Mesendoderm (in vitro differentiated cells): ENCODE results near the gene TXNDC16.

Experiments
- DNase-seq: peaks from one replicate; pipeline ENCODE4 v3.0.0; 2013
- H2AK5ac ChIP-seq: 2 replicates; pipeline ENCODE4 v1.6.1; 2013; ENCODE audit warnings: low read length, inconsistent platforms
- H2BK120ac ChIP-seq: 2 replicates; pipeline ENCODE4 v1.6.1; 2013; ENCODE audit warnings: low read depth, mild to moderate bottlenecking, low read length, moderate library complexity, mixed read lengths
- H2BK15ac ChIP-seq: replicated peaks from 2 replicates; pipeline ENCODE4 v1.6.1; 2013; ENCODE audit warnings: low read depth, mild to moderate bottlenecking, moderate library complexity
- H2BK5ac ChIP-seq: 2 replicates; pipeline ENCODE4 v1.6.1; 2013; ENCODE audit warnings: low read length, inconsistent platforms
- H3K18ac ChIP-seq: 2 replicates; pipeline ENCODE4 v1.6.1; 2013; ENCODE audit warnings: mild to moderate bottlenecking, low read length, mixed read lengths
- H3K23ac ChIP-seq: one replicate; pipeline ENCODE4 v1.6.1; 2013; ENCODE audit warnings: low read length
- H3K27ac ChIP-seq: 2 replicates; pipeline ENCODE4 v1.5.1; 2013; ENCODE audit warnings: low read depth, mild to moderate bottlenecking, inconsistent platforms, low read length, moderate library complexity
- H3K27me3 ChIP-seq: 2 replicates; pipeline ENCODE4 v1.6.1; 2013; ENCODE audit warnings: low read length, control low read depth, mild to moderate bottlenecking, inconsistent platforms; ENCODE audit not compliant: insufficient read depth, poor library complexity
- H3K36me3 ChIP-seq: 2 replicates; pipeline ENCODE4 v1.6.1; 2013; ENCODE audit warnings: low read length, inconsistent platforms; ENCODE audit not compliant: control insufficient read depth, insufficient read depth
- H3K4ac ChIP-seq: one replicate; pipeline ENCODE4 v1.6.1; 2013; ENCODE audit warnings: low read depth, mild to moderate bottlenecking, low read length, moderate library complexity
- H3K4me1 ChIP-seq: 2 replicates; pipeline ENCODE4 v1.6.1; 2013; ENCODE audit warnings: low read depth, low read length, inconsistent platforms; ENCODE audit not compliant: control insufficient read depth
- H3K4me2 ChIP-seq: 2 replicates; pipeline ENCODE4 v1.6.1; 2013; ENCODE audit warnings: low read length
- H3K4me3 ChIP-seq: 2 replicates; pipeline ENCODE4 v1.5.1; 2013; ENCODE audit warnings: mild to moderate bottlenecking, low read length
- H3K56ac ChIP-seq: one replicate; pipeline ENCODE4 v1.6.1; 2013; ENCODE audit warnings: low read length
- H3K79me1 ChIP-seq: 2 replicates; pipeline ENCODE4 v1.6.1; 2013; ENCODE audit warnings: low read length, inconsistent platforms
- H3K79me2 ChIP-seq: 2 replicates; pipeline ENCODE4 v1.6.1; 2013; ENCODE audit warnings: mild to moderate bottlenecking, low read length; ENCODE audit not compliant: control insufficient read depth, insufficient read depth
- H3K9ac ChIP-seq: 2 replicates; pipeline ENCODE4 v1.6.1; 2013; ENCODE audit warnings: low read length, inconsistent platforms
- H4K5ac ChIP-seq: one replicate; pipeline ENCODE4 v1.6.1; 2013; ENCODE audit warnings: low read length
- H4K8ac ChIP-seq: one replicate; pipeline ENCODE4 v1.6.1; 2013; ENCODE audit warnings: low read depth, mild to moderate bottlenecking, control low read depth, low read length, moderate library complexity
- WGBS: extraction: QIAGEN DNeasy Blood & Tissue Kit; methylation state at CpG from one replicate; pipeline ENCODE4 v1.1.7; 2013; ENCODE audit warnings: low lambda C conversion rate, missing lambda C conversion rate; ENCODE audit not compliant: insufficient coverage; ENCODE audit errors: extremely low coverage; 5-methylcytosine and 5-hydroxymethylcytosine counted together

TXNDC16 gene

DNA sequence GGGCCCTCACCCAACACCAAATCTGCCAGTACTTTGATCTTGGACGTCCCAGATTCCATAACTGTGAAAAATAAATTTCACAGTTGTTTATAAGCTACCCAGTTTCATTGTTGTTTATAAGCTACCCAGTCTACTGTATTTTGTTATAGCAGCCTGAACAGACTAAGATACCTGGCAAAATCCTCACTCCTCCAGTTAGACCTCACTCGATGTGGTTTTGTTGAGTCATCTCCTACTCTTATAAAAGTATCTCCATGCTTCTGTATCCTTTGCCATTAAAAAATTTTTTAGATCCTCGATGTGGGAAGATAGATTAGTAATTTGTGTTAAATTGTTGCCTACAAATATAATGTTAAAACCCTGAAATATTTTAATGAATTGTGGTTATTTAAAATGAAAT is 16.0 kb downstream of the TXNDC16 start:
- Histone ChIP-seq H3K23ac (no peak overlapping the region), H2BK5ac (no peak overlapping the region), H3K79me1 (no peaks in the 10 kb centered on the region), H3K27me3 (no peaks in the 10 kb centered on the region), H2BK120ac (no peak overlapping the region), H2BK15ac (no peak overlapping the region), H3K27ac (no peak overlapping the region), H3K4me3 (no peak overlapping the region), H4K8ac (no peak overlapping the region), H3K4me2 (no peak overlapping the region), H3K36me3 (no peaks in the 10 kb centered on the region), H4K5ac (no peak overlapping the region), H3K79me2 (no peaks in the 10 kb centered on the region), H3K56ac (no peak overlapping the region), H3K9ac (no peak overlapping the region), H3K18ac (no peak overlapping the region), H2AK5ac (no peak overlapping the region), H3K4ac (no peak overlapping the region), H3K4me1 (no peaks in the 10 kb centered on the region)
- DNase-seq = no peak
- WGBS = 100% methylated on average over 1 of the region's 3 CpGs

DNA sequence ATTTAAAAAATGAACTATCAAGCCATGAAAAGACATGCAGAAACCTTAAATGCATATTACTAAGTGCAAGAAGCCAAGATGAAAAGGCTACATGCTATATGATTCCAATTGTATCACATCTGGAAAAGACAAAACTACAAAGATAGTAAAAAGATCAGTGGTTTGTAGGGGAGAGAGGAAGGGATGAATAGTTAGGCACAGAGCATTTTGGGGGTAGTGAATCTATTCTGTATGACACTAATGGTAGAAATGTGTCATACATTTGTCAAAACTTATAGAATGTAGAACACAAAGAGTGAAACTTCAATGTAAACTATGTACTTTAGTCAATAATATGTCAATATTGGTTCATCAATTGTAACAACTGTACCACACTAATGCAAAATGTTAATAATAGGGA is 20.8 kb downstream of the TXNDC16 start:
- H3K79me1 ChIP-seq = no peaks in the 10 kb centered on the region
- H3K79me2 ChIP-seq = no peaks in the 10 kb centered on the region
- H3K4me3 ChIP-seq = no peak overlapping the region
- no peak overlapping the region for H3K4me2 ChIP-seq
- H2BK15ac ChIP-seq = no peak overlapping the region
- no peak overlapping the region for H3K27ac ChIP-seq
- H4K8ac ChIP-seq = no peak overlapping the region
- H3K27me3 ChIP-seq = no peaks in the 10 kb centered on the region
- no peak overlapping the region for H2AK5ac ChIP-seq
- no peak overlapping the region for H4K5ac ChIP-seq
- H3K9ac ChIP-seq = no peak overlapping the region
- H3K56ac ChIP-seq = no peak overlapping the region
- no peak overlapping the region for H2BK5ac ChIP-seq
- no peak overlapping the region for H3K23ac ChIP-seq
- no peak overlapping the region for H3K18ac ChIP-seq
- no peak for DNase-seq
- H3K36me3 ChIP-seq = no peaks in the 10 kb centered on the region
- H2BK120ac ChIP-seq = no peak overlapping the region
- no peaks in the 10 kb centered on the region for H3K4me1 ChIP-seq
- no peak overlapping the region for H3K4ac ChIP-seq

DNA sequence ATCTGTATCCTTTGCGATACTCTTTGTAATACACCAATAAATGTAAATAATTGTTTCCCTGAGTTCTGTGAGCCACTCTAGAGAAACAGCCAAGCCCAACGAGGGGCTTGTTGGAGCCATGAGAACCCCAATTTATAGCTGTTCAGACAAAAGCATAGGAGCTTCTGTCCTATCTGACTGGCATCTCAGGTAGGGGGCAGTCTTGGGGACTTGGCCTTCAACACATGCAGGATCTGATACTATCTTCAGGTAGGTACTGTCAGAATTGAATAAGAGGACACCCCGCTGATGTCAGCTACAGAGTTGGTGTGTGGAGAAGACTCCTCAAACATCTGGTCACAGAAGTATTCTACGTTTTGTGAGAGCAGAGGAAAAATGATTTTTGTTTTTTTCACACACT is 25.3 kb downstream of the TXNDC16 start:
- Histone ChIP-seq H2AK5ac (no peak overlapping the region), H2BK120ac (no peak overlapping the region), H2BK15ac (no peak overlapping the region), H3K27ac (no peak overlapping the region), H3K4me3 (no peak overlapping the region), H2BK5ac (no peak overlapping the region), H3K79me1 (no peaks in the 10 kb centered on the region), H3K79me2 (no peaks in the 10 kb centered on the region), H4K5ac (no peak overlapping the region), H3K4me1 (no peaks in the 10 kb centered on the region), H3K56ac (no peak overlapping the region), H3K18ac (no peak overlapping the region), H3K4ac (no peak overlapping the region), H3K4me2 (no peak overlapping the region), H3K9ac (no peak overlapping the region), H3K23ac (no peak overlapping the region), H3K27me3 (no peaks in the 10 kb centered on the region), H4K8ac (no peak overlapping the region), H3K36me3 (no peaks in the 10 kb centered on the region)
- WGBS = no CpG with 5 or more reads among the region's 4 CpGs
- peak; percentile 28 for DNase-seq

DNA sequence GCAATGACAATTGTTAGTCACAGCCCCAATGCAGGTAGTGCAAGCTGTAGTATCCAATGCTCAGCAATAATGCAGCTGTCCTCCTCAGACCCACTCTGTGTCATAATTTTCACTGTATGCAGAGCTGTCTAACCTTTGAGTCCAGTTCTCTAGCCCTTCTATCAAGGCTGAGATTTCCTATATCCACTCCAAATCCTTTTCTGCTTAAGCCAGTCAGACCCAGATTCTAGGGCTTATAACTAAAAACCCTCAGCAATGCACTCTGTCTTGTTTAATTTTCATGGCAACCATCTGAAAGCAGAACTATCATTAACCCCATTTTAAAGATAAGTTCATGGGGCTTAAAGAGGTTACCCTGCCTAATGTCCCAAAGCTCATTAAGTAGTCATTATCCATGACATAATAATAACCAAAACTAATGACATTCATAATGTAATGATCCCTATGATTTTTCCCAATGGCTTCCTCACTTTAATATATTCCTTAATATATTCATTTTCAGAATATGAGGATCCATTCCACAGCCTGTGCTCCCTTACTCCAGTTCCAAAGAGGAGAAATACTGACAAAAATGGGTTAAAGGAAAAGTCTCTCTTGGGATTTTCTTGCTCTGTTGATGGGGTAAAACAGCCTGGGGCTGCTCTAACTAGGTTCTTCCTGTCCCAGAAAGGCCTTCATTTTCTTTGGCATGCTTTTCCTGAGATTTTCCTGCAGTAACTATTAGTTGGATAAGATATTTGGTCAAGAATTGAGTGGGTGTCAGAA is 29.5 kb downstream of the TXNDC16 start:
- Histone ChIP-seq H3K4me3 (no peak overlapping the region), H3K23ac (no peak overlapping the region), H3K4me2 (no peak overlapping the region), H3K79me2 (no peaks in the 10 kb centered on the region), H3K4ac (no peak overlapping the region), H3K9ac (no peak overlapping the region), H3K36me3 (no peaks in the 10 kb centered on the region), H2AK5ac (no peak overlapping the region), H3K56ac (no peak overlapping the region), H4K8ac (no peak overlapping the region), H2BK15ac (no peak overlapping the region), H3K4me1 (no peaks in the 10 kb centered on the region), H4K5ac (no peak overlapping the region), H2BK120ac (no peak overlapping the region), H3K27me3 (no peaks in the 10 kb centered on the region), H3K18ac (no peak overlapping the region), H3K79me1 (no peaks in the 10 kb centered on the region), H2BK5ac (no peak overlapping the region), H3K27ac (no peak overlapping the region)
- no peak for DNase-seq

DNA sequence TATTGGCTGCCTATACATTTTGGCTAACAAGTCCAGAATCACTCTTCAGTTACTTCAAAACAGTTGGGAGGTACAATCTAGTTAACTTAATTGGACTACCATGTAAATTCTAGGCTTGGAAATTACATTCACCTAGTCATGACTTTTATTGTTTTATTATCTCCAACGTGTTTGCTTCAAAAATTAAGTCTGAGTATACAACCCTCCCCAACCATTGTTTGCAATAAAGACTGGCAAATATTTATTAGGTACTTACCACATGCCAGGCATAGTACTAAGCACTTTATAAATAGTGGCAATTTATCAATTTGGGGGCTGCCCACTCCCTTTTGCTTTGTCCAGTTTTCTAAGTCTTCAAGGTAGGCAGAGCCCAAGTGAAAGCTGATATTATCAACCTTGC is 30.3 kb downstream of the TXNDC16 start:
- DNase-seq = no peak
- no peaks in the 10 kb centered on the region for H3K79me1 ChIP-seq
- H2BK5ac ChIP-seq = no peak overlapping the region
- no peak overlapping the region for H3K4me3 ChIP-seq
- H2BK120ac ChIP-seq = no peak overlapping the region
- H3K9ac ChIP-seq = no peak overlapping the region
- no peak overlapping the region for H4K8ac ChIP-seq
- no CpG with 5 or more reads among the region's 1 CpG for WGBS
- H3K56ac ChIP-seq = no peak overlapping the region
- no peak overlapping the region for H3K4me2 ChIP-seq
- H3K4me1 ChIP-seq = no peaks in the 10 kb centered on the region
- no peak overlapping the region for H2AK5ac ChIP-seq
- H2BK15ac ChIP-seq = no peak overlapping the region
- H3K27me3 ChIP-seq = no peaks in the 10 kb centered on the region
- no peaks in the 10 kb centered on the region for H3K79me2 ChIP-seq
- no peaks in the 10 kb centered on the region for H3K36me3 ChIP-seq
- H3K27ac ChIP-seq = no peak overlapping the region
- H4K5ac ChIP-seq = no peak overlapping the region
- no peak overlapping the region for H3K23ac ChIP-seq
- no peak overlapping the region for H3K4ac ChIP-seq
- H3K18ac ChIP-seq = no peak overlapping the region
